PC-9 (cell line): Measurements from ENCODE around the gene MTNR1A. TPM values are rescaled to one million over a fixed set of nuclear protein-coding genes. Genes with fewer than 3 reads are reported as not detected.
A peak's percentile ranks its signal among the peaks of the same experiment; 100 is the strongest.

Experiments
- Bru-seq: library from RNA; stranded (reverse); fragments of 400-500 nt; gene quantifications from one replicate; lab custom pipeline; 2021; lab: Mats Ljungman, UMichigan
- BruChase-seq, 2 experiments: library from RNA; stranded (reverse); fragments of 400-500 nt; gene quantifications; one replicate each; lab custom pipeline; 2021; lab: Mats Ljungman, UMichigan
- BruUV-seq: library from RNA; stranded (reverse); fragments of 400-500 nt; replicated peaks from 2 replicates; lab custom pipeline; 2021; lab: Mats Ljungman, UMichigan
- CTCF ChIA-PET: fragments of 300-600 bp; sonication (Branson Sonifier 250); formaldehyde crosslinking; loops from one replicate; lab custom pipeline; 2022; ENCODE audit warnings: antibody characterized with exemption; lab: Charles Lee
- POLR2A ChIA-PET: fragments of 300-600 bp; sonication (Branson Sonifier 250); formaldehyde crosslinking; loops from one replicate; lab custom pipeline; 2022; ENCODE audit warnings: antibody characterized with exemption; ENCODE audit not compliant: unreplicated experiment; lab: Charles Lee
- DNase-seq, 2 experiments: peaks; one replicate each; pipeline versions ENCODE4 v3.0.0 to v3.0.0-alpha.2; 2015 to 2022; ENCODE audit warnings: mixed read lengths in 1 of 2
- H2AFZ ChIP-seq: fragments of 200-600 bp; sonication (generic); 2 replicates; pipeline ENCODE4 v1.8.1; 2017; ENCODE audit warnings: antibody characterized with exemption
- H3F3A ChIP-seq: fragments of 200-600 bp; sonication (generic); 2 replicates; pipeline ENCODE4 v1.8.1; 2017; ENCODE audit warnings: antibody characterized with exemption, mild to moderate bottlenecking, low read depth; ENCODE audit not compliant: insufficient read depth
- H3K27ac ChIP-seq: fragments of 200-600 bp; sonication (generic); 2 replicates; pipeline ENCODE4 v1.6.1; 2016; ENCODE audit warnings: mixed run types
- H3K27me3 ChIP-seq: fragments of 200-600 bp; sonication (generic); 2 replicates; pipeline ENCODE4 v1.6.1; 2016; ENCODE audit warnings: low read depth, mixed run types; ENCODE audit not compliant: insufficient read depth
- H3K36me3 ChIP-seq: fragments of 200-600 bp; sonication (generic); 2 replicates; pipeline ENCODE4 v1.6.1; 2016; ENCODE audit warnings: low read depth, mixed run types
- H3K4me1 ChIP-seq: fragments of 200-600 bp; sonication (generic); replicated peaks from 2 replicates; pipeline ENCODE4 v1.6.1; 2016; ENCODE audit warnings: mixed run types; ENCODE audit not compliant: insufficient read depth
- H3K4me2 ChIP-seq: fragments of 200-600 bp; sonication (generic); 2 replicates; pipeline ENCODE4 v1.6.1; 2017; ENCODE audit warnings: mixed run types
- H3K4me3 ChIP-seq: fragments of 200-600 bp; sonication (generic); 2 replicates; pipeline ENCODE4 v1.6.1; 2016; ENCODE audit warnings: mixed run types
- H3K79me2 ChIP-seq: fragments of 200-600 bp; sonication (generic); 2 replicates; pipeline ENCODE4 v1.6.1; 2017; ENCODE audit warnings: low read depth, mixed run types
- H3K9me2 ChIP-seq: fragments of 200-600 bp; sonication (generic); 2 replicates; pipeline ENCODE4 v1.8.1; 2017; ENCODE audit warnings: mild to moderate bottlenecking; ENCODE audit not compliant: insufficient read depth
- H3K9me3 ChIP-seq: fragments of 200-600 bp; sonication (generic); 2 replicates; pipeline ENCODE4 v1.8.1; 2016; ENCODE audit warnings: low read depth; ENCODE audit not compliant: insufficient read depth
- H4K20me1 ChIP-seq: fragments of 200-600 bp; sonication (generic); 2 replicates; pipeline ENCODE4 v1.8.1; 2017; ENCODE audit not compliant: insufficient read depth
- EZH2 ChIP-seq: fragments of 200-600 bp; sonication (generic); IDR thresholded peaks from 2 replicates; pipeline ENCODE4 v1.8.0; 2017; ENCODE audit warnings: antibody characterized with exemption, low read depth
- intact Hi-C: fragments of 100-400 bp; cut with micrococcal nuclease; formaldehyde crosslinking; loops from one replicate; pipeline ENCODE4 v1.10.0; 2022; ENCODE audit not compliant: unreplicated experiment
- long read RNA-seq: library from polyadenylated mRNA; stranded (forward); transcript quantifications from one replicate; pipeline ENCODE4 v2.0.0, GENCODE V29; 2022
- total RNA-seq: library from RNA; stranded (reverse); gene quantifications from 2 replicates; pipeline ENCODE4 v1.2.3, GENCODE V29; 2021
- TF ChIP-seq, protein P1 (sequence below): fragments of 200-600 bp; sonication (generic); conservative IDR thresholded peaks from 2 replicates; pipeline ENCODE4 v1.6.1; 2017; ENCODE audit warnings: mixed run types, antibody characterized with exemption, mild to moderate bottlenecking, moderate library complexity

Gene MTNR1A
- total RNA-seq (not detected in 2 replicates), Bru-seq, nascent RNA (not detected), BruChase-seq, experiment 1, labeled RNA remaining after a 2-hour chase (percentile 23 among the genes with signal in this experiment), BruChase-seq, experiment 2, labeled RNA remaining after a 6-hour chase (percentile 22 among the genes with signal in this experiment)
- long read RNA-seq: 0 reads

DNA sequence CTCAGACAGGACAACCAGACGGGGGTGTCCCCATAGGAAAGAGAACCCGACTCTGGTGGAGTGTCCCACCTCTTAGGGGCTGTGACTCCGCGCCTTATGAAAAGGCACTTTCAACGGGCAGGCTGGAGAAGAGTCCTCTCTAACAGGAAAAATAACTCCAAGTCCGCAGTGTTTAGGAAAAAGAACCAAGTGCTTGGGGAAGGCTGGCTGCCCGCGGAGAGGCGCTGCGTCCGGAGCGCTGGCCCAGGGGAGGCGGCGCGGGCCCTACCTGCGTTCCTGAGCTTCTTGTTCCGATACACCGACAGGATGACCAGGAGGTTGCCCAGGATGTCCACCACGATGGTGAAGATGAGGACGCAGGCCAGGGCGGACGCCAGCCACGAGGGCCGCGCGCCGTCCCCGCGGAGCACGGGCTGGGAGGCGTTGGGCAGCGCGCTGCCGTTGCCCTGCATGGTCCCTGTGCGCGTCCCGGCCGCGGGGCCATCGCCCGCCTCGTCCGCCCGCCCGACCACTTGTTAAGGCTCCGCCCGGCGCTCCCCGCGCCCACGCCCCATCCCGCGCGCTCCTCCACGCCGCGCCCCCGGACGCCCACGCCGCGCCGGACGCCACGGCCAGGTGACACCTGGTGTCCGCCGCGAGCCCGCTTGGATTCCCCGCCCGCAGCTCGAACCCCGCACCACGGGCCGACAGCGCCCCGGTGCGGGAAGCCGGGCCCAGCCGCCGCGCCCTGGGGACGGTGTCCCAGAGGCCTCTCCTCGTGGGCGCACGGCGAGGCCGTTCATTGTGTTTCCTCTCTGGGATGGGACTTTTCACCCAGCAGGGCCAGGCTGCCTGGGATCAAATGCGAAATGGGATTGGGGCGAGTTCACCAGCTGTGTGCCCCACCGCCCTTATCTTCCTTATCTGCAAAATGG lies at the start of gene MTNR1A:
TSS of gene MTNR1A (minus strand) at position 654 of the 914 bp plus-strand sequence. CDS start at position 452, 202 bp downstream.
- intact Hi-C loops: no loop called here
- H3K36me3 ChIP-seq: no peaks in the 10 kb centered on the region
- H3K79me2 ChIP-seq: no peaks in the 10 kb centered on the region
- H3K9me3 ChIP-seq: no peaks in the 10 kb centered on the region
- BruUV-seq: no TSS peak
- POLR2A ChIA-PET: no interaction called here
- H3K4me1 ChIP-seq: no peaks in the 10 kb centered on the region
- no peak within 1 kb of the TSS for H3K27ac ChIP-seq
- no peak within 1 kb of the TSS for H3K4me3 ChIP-seq
- peaks cover 13% of the 10 kb centered on the region; the same call in 1 of the 2 replicates for H3K27me3 ChIP-seq
- CTCF ChIA-PET: no interaction called here
- H3K4me2 ChIP-seq: no peak within 1 kb of the TSS
- no peak within 1 kb of the TSS for H2AFZ ChIP-seq
- H3K9me2 ChIP-seq: no peaks in the 10 kb centered on the region
- DNase-seq: no peak
- H4K20me1 ChIP-seq: no peaks in the 10 kb centered on the region
- TF ChIP-seq, protein P1, sequence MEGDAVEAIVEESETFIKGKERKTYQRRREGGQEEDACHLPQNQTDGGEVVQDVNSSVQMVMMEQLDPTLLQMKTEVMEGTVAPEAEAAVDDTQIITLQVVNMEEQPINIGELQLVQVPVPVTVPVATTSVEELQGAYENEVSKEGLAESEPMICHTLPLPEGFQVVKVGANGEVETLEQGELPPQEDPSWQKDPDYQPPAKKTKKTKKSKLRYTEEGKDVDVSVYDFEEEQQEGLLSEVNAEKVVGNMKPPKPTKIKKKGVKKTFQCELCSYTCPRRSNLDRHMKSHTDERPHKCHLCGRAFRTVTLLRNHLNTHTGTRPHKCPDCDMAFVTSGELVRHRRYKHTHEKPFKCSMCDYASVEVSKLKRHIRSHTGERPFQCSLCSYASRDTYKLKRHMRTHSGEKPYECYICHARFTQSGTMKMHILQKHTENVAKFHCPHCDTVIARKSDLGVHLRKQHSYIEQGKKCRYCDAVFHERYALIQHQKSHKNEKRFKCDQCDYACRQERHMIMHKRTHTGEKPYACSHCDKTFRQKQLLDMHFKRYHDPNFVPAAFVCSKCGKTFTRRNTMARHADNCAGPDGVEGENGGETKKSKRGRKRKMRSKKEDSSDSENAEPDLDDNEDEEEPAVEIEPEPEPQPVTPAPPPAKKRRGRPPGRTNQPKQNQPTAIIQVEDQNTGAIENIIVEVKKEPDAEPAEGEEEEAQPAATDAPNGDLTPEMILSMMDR: no peak
- TF ChIP-seq EZH2: no peak
- no peaks in the 10 kb centered on the region for H3F3A ChIP-seq

GRCh38 chr4:186604124-186604807 lies 48.9 kb upstream of the MTNR1A start:
- no peaks in the 10 kb centered on the region for H3K79me2 ChIP-seq
- no peaks in the 10 kb centered on the region for H3K36me3 ChIP-seq
- no peaks in the 10 kb centered on the region for H3F3A ChIP-seq
- no peaks in the 10 kb centered on the region for H3K9me2 ChIP-seq
- no peaks in the 10 kb centered on the region for H3K27me3 ChIP-seq
- no peaks in the 10 kb centered on the region for H3K4me1 ChIP-seq
- TF ChIP-seq, protein P1: no peak
- no peak for TF ChIP-seq EZH2
- no peak overlapping the region for H3K27ac ChIP-seq
- no peak overlapping the region for H3K4me3 ChIP-seq
- H3K4me2 ChIP-seq: no peak overlapping the region
- H3K9me3 ChIP-seq: no peaks in the 10 kb centered on the region
- CTCF ChIA-PET: no interaction called here
- no peak overlapping the region for H2AFZ ChIP-seq
- DNase-seq: no peak
- H4K20me1 ChIP-seq: no peaks in the 10 kb centered on the region
- POLR2A ChIA-PET: no interaction called here
- BruUV-seq: no TSS peak
- intact Hi-C loops: no loop called here

DNA sequence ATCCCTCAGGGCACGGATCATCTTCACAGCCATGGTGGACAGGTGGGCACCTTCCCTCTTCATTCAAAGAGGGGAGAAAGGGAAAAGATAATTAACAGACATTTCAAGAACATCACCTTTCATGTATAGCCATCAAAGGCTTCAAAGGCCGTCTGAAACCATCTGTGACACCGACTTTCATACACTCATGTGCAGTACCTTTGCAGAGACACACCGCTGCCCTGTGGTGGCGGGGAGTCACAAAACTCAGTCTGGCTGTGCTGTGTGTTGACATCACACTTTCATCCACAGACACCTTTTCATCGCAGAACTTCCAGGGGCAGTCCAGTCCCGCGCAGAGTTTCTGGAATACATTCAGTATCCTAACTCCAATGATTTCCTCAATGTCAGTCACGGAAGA lies 47.6 kb upstream of the MTNR1A start:
- Histone ChIP-seq H4K20me1 (no peaks in the 10 kb centered on the region), H3K27ac (no peak overlapping the region), H3K4me2 (no peak overlapping the region), H2AFZ (no peak overlapping the region), H3K79me2 (no peaks in the 10 kb centered on the region), H3K4me1 (no peaks in the 10 kb centered on the region), H3K9me3 (no peaks in the 10 kb centered on the region), H3K36me3 (no peaks in the 10 kb centered on the region), H3K9me2 (no peaks in the 10 kb centered on the region), H3K4me3 (no peak overlapping the region), H3K27me3 (no peaks in the 10 kb centered on the region), H3F3A (no peaks in the 10 kb centered on the region)
- TF ChIP-seq EZH2: no peak
- TF ChIP-seq, protein P1: no peak
- BruUV-seq: no TSS peak
- DNase-seq: no peak
- ChIA-PET POLR2A (no interaction called here), CTCF (no interaction called here)
- intact Hi-C loops: no loop called here
